A673 (cell line): ENCODE results near the gene LMTK2.

Experiments used
- CTCF ChIP-seq: fragments of 300-800, 200-600 bp; sonication (generic); conservative IDR thresholded peaks from 2 replicates; pipeline ENCODE4 v1.5.1; 2017; ENCODE audit warnings: low read depth, mild to moderate bottlenecking, antibody characterized with exemption, low read length, moderate library complexity, mixed read lengths
- EZH2 ChIP-seq: fragments of 200-600 bp; sonication (generic); IDR thresholded peaks from 2 replicates; pipeline ENCODE4 v1.6.1; 2017; ENCODE audit warnings: borderline replicate concordance, low read depth, mild to moderate bottlenecking, mixed read lengths, antibody characterized with exemption, low read length; ENCODE audit not compliant: poor library complexity, severe bottlenecking

- TF ChIP-seq CTCF: no peak
- no peak for TF ChIP-seq EZH2
Measured at GRCh38 chr7:98205162-98205845, 98.6 kb downstream of the LMTK2 start.
